ENCODE data around the gene CTAGE1.
A peak's percentile ranks its signal among the peaks of the same experiment; 100 is the strongest.
"Not testable (repeated sequence)": the region's sequence is repeated elsewhere in the genome, so short reads cannot be mapped to it uniquely, and the experiment has no call there.

The CTAGE1 gene, protein sequence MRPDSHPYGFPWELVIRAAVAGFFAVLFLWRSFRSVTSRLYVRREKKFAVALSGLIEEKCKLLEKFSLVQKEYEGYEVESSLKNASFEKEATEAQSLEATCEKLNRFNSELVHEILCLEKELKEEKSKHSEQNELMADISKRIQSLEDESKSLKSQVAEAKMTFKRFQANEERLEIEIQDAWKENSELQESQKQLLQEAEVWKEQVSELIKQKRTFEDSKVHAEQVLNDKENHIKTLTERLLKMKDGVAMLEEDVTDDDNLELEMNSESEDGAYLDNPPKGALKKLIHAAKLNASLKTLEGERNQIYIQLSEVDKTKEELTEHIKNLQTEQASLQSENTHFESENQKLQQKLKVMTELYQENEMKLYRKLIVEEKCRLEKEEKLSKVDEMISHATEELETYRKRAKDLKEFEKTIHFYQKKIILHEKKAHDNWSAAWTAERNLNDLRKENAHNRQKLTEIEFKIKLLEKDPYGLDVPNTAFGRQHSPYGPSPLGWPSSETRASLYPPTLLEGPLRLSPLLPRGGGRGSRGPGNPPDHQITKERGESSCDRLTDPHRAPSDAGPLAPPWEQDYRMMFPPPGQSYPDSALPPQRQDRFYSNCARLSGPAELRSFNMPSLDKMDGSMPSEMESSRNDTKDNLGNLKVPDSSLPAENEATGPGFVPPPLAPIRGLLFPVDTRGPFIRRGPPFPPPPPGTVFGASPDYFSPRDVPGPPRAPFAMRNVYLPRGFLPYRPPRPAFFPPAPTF

DNA sequence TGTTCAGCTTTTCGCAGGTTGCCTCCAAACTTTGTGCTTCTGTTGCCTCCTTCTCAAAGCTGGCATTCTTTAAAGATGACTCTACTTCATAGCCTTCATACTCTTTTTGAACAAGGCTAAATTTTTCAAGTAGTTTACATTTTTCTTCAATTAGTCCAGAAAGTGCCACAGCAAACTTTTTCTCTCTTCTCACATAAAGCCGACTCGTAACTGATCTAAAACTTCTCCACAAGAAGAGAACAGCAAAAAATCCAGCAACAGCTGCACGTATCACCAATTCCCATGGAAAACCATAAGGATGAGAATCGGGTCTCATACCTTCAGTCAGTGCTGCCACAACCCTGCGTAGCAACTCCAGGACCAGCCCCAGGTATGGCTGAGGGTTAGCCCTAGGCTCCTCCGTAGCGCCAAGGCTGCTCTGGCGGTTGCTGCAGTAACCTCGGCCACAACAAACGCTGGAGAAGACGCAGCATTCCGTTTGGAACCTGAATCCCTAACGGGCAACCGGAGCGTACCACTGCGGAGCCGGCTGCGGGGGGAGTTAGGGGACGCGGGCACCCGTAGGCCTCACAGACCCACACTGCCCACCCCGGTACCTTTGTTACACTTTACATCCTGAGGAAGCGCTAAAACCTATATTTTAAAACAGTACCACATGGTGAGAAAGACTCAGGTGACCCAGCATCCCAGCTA lies at the start of gene CTAGE1:
CTAGE1 (minus strand) TSS at position 420 of the 693 bp plus-strand sequence; CDS start at position 316, 104 bp downstream.
- no peak for DNase-seq (ENCODE audit: low spot score)

GRCh38 chr18:22466608-22467395 lies 49.1 kb upstream of the CTAGE1 start:
- DNase-seq (ENCODE audit: low spot score): peak; percentile 61

- DNase-seq (ENCODE audit: low spot score): peak; percentile 86
These were observed 48.2 kb upstream of the CTAGE1 start for GRCh38 chr18:22465859-22466457.

DNA sequence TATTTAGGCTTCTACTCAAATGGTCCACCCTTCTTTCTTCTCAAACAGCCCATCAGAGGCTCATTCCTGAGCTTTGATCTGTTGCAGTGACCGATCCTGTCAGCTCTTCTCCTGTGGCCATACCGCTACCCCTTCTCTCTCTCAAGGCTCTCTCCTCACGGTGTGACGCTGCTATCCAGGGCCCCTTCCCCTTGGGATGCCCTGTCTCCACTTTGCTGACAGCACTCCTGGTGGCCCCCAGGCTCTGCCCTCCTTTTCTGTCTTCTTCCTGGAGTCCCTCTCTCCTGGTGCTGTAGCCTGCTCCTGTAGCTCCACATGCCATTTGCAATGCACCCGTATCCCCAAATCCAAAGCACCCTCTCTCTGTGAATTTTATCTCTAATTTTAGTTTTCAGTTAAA lies 45.4 kb upstream of the CTAGE1 start:
- DNase-seq (ENCODE audit: low spot score): no peak

- DNase-seq (ENCODE audit: low spot score): no peak
These were observed 41.8 kb upstream of the CTAGE1 start for GRCh38 chr18:22459491-22459890.

DNA sequence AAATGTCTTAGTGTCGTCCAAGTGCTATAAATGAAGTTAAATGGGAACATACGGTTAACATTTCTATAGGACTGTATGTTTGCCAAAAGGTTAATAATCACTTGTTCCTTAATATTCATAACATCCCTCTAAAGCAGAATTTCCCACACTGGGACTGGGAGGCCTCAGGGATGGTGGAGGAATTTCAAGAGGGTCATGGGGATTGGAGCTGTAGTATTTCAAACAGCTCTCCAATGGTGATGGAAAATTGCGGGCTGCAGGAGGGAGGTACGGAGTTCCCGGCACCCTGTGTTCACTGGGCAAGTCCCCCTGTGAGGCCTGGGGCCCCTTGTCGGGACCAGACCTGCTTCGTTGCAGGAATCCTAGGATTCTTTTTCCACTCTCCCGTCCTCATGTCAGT lies 39.8 kb upstream of the CTAGE1 start:
- no peak for DNase-seq (ENCODE audit: low spot score)

DNA sequence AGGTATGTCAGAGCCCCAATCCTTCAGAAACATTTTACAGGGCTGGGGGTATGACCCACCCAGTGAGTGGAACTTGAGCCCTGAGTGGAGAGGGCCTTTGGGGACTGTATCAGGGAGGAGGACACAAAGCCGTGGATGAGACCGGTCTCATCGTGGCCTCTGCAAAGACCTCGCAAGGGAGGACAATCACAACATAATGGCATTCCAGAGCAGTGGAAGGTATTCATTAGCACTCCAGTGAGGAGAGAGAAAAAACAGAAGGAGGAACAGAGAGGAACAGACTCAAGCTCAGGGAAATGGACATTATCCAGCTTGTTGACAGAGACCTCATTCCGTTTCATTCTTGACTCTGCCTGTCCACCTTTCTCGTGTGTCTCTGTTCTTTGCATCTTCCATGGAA lies 38.8 kb upstream of the CTAGE1 start:
- DNase-seq (ENCODE audit: low spot score): no peak

DNA sequence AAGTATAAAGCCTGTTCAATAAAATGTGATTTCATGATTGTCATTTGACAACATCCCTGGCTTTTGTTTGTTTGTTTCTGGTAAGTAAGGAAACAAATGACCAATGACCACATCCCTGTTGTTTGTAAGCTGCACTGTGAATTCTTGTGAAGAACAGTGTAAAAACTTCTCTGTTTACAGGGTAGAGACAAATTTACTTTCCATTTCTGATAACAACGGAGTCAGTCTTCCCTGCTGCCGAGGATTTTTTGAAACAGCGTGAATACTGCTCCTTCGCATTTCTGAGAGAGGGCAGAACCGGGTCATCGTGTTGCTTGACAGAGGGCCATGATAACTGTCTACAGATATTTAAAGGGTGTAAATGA lies 38.4 kb upstream of the CTAGE1 start:
- no peak for DNase-seq (ENCODE audit: low spot score)

- no peak for DNase-seq (ENCODE audit: low spot score)
These were observed 37.9 kb upstream of the CTAGE1 start for GRCh38 chr18:22455425-22456115.

DNA sequence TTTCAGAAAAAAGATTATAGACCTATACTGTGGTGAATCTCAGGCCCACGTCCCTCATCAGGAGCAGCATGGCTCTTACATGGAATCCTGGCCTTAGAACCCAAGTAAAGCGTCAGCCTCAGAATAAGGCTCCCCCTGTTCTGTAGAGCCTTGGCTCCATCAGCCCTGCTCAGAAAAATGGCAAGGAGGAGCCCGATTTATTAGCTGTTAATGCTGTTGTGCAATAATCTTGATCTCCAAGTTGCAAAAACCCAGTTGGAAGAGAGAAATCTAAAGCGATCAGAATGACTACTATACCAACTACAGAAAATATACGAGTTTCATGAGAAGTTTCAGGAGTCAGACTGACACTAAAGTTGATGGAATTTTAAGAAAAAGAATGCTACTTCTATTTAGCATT lies 35.6 kb upstream of the CTAGE1 start:
- no peak for DNase-seq (ENCODE audit: low spot score)

DNA sequence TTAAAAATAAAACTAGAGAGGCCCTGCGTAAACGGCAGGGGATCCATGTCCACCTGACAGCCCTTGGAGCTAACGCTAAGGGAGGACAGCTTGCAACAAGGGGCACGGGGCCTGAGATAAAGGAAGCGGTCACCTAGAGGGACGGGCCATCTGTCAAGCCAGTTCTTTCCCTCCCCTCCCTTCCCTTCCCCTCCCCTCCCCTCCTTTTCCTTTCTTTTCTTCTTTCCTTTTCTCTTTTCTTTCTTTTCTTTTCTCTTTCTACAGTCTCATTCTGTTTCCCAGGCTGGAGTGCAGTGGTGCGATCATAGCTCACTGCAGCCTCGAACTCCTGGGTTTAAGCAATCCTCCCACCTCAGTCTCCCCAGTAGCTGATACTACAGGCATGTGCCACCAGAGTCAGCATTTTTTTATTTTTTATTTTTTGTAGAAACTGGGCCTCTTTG lies 34.5 kb upstream of the CTAGE1 start:
- no peak for DNase-seq (ENCODE audit: low spot score)

DNA sequence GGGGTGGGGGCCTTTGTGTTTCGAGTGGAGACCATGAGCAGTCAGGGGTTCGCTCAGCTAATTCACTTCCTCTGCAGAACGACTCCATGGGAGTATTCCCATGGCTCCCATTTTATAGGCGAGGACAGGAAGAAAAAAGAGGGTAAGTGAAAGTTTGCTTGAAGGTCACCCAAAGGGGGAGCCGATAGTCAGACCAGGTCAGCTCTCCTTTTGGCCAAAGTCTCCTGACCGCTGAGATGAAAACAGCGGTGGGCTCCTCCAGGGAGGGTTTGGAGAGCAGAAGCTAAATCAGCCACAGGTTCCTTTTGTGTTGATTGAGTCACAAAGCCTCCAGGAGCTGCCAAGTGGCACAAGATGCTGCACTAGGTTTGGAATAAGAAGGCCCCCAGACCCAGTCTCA lies 34.1 kb upstream of the CTAGE1 start:
- DNase-seq (ENCODE audit: low spot score): no peak

DNA sequence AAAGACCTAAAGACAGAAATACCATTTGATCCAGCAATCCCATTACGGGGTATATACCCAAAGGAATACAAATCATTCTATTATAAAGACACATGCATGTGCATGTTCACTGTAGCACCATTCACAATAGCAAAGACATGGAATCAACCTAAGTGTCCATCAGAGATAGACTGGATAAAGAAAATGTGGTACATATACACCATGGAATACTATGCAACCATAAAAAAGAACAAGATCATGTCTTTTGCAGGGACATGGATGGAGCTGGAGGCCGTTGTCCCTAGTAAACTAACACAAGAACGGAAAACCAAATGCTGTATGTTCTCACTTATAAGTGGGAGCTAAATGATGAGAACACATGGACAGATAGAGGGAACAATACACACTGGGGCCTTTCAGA lies 33.1 kb upstream of the CTAGE1 start:
- DNase-seq (ENCODE audit: low spot score): not testable (repeated sequence)

- not testable (repeated sequence) for DNase-seq (ENCODE audit: low spot score)
These were observed 32.6 kb upstream of the CTAGE1 start for GRCh38 chr18:22450318-22450717.

- DNase-seq (ENCODE audit: low spot score): not testable (repeated sequence)
These were observed 32.0 kb upstream of the CTAGE1 start for GRCh38 chr18:22449753-22450152.

GRCh38 chr18:22448238-22448637 lies 30.5 kb upstream of the CTAGE1 start:
- DNase-seq (ENCODE audit: low spot score): no peak

DNA sequence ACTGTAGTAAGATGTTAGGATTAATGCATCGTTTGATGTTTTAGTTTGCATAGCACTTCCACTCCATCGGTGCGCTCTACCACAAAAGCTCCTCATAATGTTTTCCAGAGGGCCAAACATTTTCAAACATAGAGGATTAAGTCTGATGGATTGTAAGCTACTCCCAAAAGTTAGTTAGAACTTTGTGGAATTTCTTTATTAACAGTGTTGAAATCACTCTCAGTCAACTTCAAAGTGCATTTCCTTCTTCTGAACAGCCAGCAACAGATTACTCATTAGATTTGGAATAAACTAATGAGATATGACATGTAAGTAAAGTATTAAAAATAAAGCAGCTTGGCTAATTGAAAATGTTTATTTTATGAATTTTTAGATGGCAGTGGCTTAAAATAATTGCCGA lies 30.1 kb upstream of the CTAGE1 start:
- no peak for DNase-seq (ENCODE audit: low spot score)

DNA sequence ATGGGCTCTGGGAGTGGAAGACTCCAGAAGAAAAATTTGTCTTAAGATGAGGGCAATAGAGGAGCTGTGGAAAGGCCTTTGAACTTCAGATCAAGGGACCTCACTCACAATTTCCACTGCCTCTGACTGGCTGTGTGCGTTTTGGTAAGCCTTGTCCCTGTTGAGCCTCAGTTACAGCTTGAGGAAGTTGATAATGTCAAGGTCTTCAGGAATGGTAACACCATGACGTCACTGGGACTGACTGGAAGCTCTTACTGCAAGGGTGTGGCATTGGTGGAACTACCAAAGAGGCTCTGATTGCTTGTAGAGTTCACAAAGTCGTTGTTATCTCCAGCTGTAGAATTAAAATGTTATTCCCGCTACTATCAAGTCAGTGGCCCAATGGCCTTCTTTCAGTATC lies 29.2 kb upstream of the CTAGE1 start:
- DNase-seq (ENCODE audit: low spot score): no peak

DNA sequence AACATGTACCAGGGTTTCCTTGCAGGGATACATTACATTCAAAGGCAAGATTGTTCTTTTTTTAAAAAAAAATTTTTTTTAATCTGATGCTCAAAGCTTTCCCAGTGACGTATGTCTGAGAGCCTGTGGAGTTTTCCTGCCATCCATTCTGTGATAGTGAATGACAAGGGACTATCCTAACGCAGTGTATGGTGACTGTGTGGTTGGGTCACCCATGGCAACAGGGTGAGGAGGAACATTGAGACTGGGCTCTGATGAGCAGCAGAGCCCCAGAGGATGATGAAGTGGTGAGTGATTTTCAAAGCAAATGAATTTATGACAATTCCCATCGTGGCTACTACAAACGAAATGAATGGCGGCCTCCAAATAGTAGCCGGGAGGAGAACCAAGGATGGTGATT lies 28.6 kb upstream of the CTAGE1 start:
- DNase-seq (ENCODE audit: low spot score): no peak

DNA sequence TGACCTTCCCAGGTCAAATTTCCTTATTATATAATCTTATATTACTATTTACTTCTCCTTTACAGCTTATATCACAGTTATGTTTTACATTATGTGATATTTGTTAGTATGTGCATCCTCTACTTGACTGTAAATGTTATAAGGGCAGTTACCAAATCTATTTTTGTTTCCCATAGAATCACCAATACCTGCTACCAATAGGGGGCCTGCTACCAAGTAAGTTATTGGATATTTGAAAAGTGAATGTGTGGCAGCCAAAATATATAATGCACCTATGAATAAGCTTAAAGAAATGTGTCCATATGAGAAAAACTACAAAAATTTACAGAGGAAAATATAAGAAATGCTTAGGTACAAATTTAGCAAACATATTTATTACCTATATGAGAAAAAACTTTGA lies 23.9 kb upstream of the CTAGE1 start:
- DNase-seq (ENCODE audit: low spot score): no peak

GRCh38 chr18:22439447-22439846 lies 21.7 kb upstream of the CTAGE1 start:
- no peak for DNase-seq (ENCODE audit: low spot score)
